GM23248 (cell line): ENCODE measurements around the gene HERC2.
"Not testable (repeated sequence)": the region's sequence is repeated elsewhere in the genome, so short reads cannot be mapped to it uniquely, and the experiment has no call there.

Experiments used
- EZH2 ChIP-seq: fragments of 200-600 bp; sonication (generic); IDR thresholded peaks from 2 replicates; pipeline ENCODE4 v1.6.1; 2018; ENCODE audit warnings: antibody characterized with exemption, mild to moderate bottlenecking; ENCODE audit not compliant: insufficient read depth, poor library complexity, severe bottlenecking
- EZH2phosphoT487 ChIP-seq: fragments of 200-600 bp; sonication (generic); IDR thresholded peaks from 2 replicates; pipeline ENCODE4 v1.6.1; 2018; ENCODE audit warnings: antibody characterized with exemption, moderate library complexity, mild to moderate bottlenecking, low read depth; ENCODE audit not compliant: insufficient read depth

GRCh38 chr15:28322129-28322588 is at the start of gene HERC2:
- not testable (repeated sequence) for TF ChIP-seq EZH2, EZH2phosphoT487
